SK-N-SH treated with all-trans-retinoic acid at 6 μM for 48 hours (cell line): ENCODE results near the gene LRRC53.

Experiments
- ATAC-seq: fragments of 200-7000 bp; cut with Tn5 transposase; 3 replicates; pipeline ENCODE4 v1.9.1; 2020; ENCODE audit warnings: mild to moderate bottlenecking, moderate library complexity
- ARNTL ChIP-seq: fragments of 450-650 bp; formaldehyde crosslinking; IDR thresholded peaks from 2 replicates; pipeline ENCODE4 v1.5.0; 2020; ENCODE audit warnings: low read depth, mild to moderate bottlenecking, moderate library complexity, borderline replicate concordance
- BACH2 ChIP-seq: fragments of 250-450 bp; sonication (Bioruptor Pico); IDR thresholded peaks from 2 replicates; pipeline ENCODE4 v1.9.0; 2021; ENCODE audit warnings: mild to moderate bottlenecking, borderline replicate concordance
- CSDC2 ChIP-seq: fragments of 250-450 bp; sonication (Bioruptor Pico); IDR thresholded peaks from 2 replicates; pipeline ENCODE4 v1.5.0; 2020; ENCODE audit warnings: mild to moderate bottlenecking, moderate library complexity
- ESRRG ChIP-seq: fragments of 250-450 bp; sonication (Bioruptor Pico); IDR thresholded peaks from 2 replicates; pipeline ENCODE4 v1.6.1; 2021; ENCODE audit warnings: mild to moderate bottlenecking
- GLIS3 ChIP-seq: fragments of 250-450 bp; sonication (Bioruptor Pico); IDR thresholded peaks from 2 replicates; pipeline ENCODE4 v1.5.0; 2020; ENCODE audit warnings: mild to moderate bottlenecking, moderate library complexity
- ISL1 ChIP-seq: fragments of 250-450 bp; sonication (Bioruptor Pico); IDR thresholded peaks from 2 replicates; pipeline ENCODE4 v2.1.2; 2022; ENCODE audit warnings: mild to moderate bottlenecking, moderate library complexity
- OSR1 ChIP-seq: fragments of 250-450 bp; sonication (Bioruptor Pico); IDR thresholded peaks from 2 replicates; pipeline ENCODE4 v1.8.0; 2022; ENCODE audit warnings: moderate library complexity, mild to moderate bottlenecking, inconsistent platforms
- POU6F1 ChIP-seq: fragments of 250-450 bp; sonication (Bioruptor Pico); IDR thresholded peaks from 2 replicates; pipeline ENCODE4 v1.8.0; 2021; ENCODE audit warnings: low read depth, mild to moderate bottlenecking, moderate library complexity, borderline replicate concordance
- PPARA ChIP-seq: fragments of 250-450 bp; sonication (Bioruptor Pico); IDR thresholded peaks from 2 replicates; pipeline ENCODE4 v1.5.0; 2020; ENCODE audit warnings: mild to moderate bottlenecking, borderline replicate concordance
- RARB ChIP-seq: fragments of 250-450 bp; sonication (Bioruptor Pico); IDR thresholded peaks from 2 replicates; pipeline ENCODE4 v1.8.0; 2021; ENCODE audit warnings: mild to moderate bottlenecking, moderate library complexity
- SNAI2 ChIP-seq: fragments of 250-450 bp; sonication (Bioruptor Pico); IDR thresholded peaks from 2 replicates; pipeline ENCODE4 v1.5.0; 2020; ENCODE audit warnings: mild to moderate bottlenecking, moderate library complexity
- TCF4 ChIP-seq: fragments of 250-450 bp; sonication (Bioruptor Pico); IDR thresholded peaks from 2 replicates; pipeline ENCODE4 v1.8.0; 2021; ENCODE audit warnings: mild to moderate bottlenecking, moderate library complexity, borderline replicate concordance
- TOX ChIP-seq: fragments of 250-450 bp; sonication (Bioruptor Pico); IDR thresholded peaks from 2 replicates; pipeline ENCODE4 v1.8.0; 2021; ENCODE audit warnings: mild to moderate bottlenecking, moderate library complexity, borderline replicate concordance
- ZFP3 ChIP-seq: fragments of 250-450 bp; sonication (Bioruptor Pico); IDR thresholded peaks from 2 replicates; pipeline ENCODE4 v1.5.0; 2020; ENCODE audit warnings: mild to moderate bottlenecking, moderate library complexity
- ZFP30 ChIP-seq: fragments of 450-650 bp; formaldehyde crosslinking; IDR thresholded peaks from 2 replicates; pipeline ENCODE4 v1.5.0; 2022; ENCODE audit warnings: mild to moderate bottlenecking, moderate library complexity
- ZNF565 ChIP-seq: fragments of 450-650 bp; formaldehyde crosslinking; conservative IDR thresholded peaks from 2 replicates; pipeline ENCODE4 v1.5.0; 2020; ENCODE audit warnings: low read depth, mild to moderate bottlenecking, moderate library complexity
- ZNF8 ChIP-seq: fragments of 450-650 bp; formaldehyde crosslinking; IDR thresholded peaks from 2 replicates; pipeline ENCODE4 v1.5.0; 2020; ENCODE audit warnings: mild to moderate bottlenecking, moderate library complexity
- TF ChIP-seq, protein P1 (sequence below): fragments of 250-450 bp; sonication (Bioruptor Pico); IDR thresholded peaks from 2 replicates; pipeline ENCODE4 v1.8.0; 2020; ENCODE audit warnings: mild to moderate bottlenecking, moderate library complexity, borderline replicate concordance
- TF ChIP-seq, protein P2 (sequence below): fragments of 250-450 bp; sonication (Bioruptor Pico); IDR thresholded peaks from 2 replicates; pipeline ENCODE4 v1.5.1; 2021; ENCODE audit warnings: mild to moderate bottlenecking, moderate library complexity

Gene LRRC53

DNA sequence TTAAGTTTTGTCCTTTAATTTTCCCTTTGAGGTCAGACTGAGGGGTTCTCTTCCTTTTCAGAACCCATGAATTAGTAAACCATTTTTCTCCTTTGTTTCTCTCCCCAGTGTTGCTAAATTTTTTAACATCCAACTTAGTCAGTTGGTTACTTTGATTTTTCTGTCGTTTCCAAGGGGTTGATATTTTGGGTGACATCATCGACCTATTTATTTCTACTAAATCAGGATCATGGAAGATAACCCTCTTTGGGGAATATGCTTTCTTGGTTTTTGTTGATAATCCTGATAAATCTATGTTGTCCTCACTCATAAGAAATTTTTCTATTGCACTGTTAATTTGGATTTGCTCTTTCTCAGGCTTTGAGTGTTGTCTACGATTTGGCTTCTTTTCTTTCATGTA, 40.9 kb downstream of the LRRC53 start:
- no peak for ATAC-seq
- TF ChIP-seq ZFP30 (CRISPR knock-in tag) (no peak), GLIS3 (CRISPR knock-in tag) (no peak), SNAI2 (CRISPR knock-in tag) (no peak), POU6F1 (CRISPR knock-in tag) (no peak), PPARA (CRISPR knock-in tag) (no peak), ZNF8 (CRISPR knock-in tag) (no peak), CSDC2 (no peak), RARB (CRISPR knock-in tag) (no peak), TOX (CRISPR knock-in tag) (no peak), ARNTL (no peak), BACH2 (no peak)
- TF ChIP-seq, protein P1, sequence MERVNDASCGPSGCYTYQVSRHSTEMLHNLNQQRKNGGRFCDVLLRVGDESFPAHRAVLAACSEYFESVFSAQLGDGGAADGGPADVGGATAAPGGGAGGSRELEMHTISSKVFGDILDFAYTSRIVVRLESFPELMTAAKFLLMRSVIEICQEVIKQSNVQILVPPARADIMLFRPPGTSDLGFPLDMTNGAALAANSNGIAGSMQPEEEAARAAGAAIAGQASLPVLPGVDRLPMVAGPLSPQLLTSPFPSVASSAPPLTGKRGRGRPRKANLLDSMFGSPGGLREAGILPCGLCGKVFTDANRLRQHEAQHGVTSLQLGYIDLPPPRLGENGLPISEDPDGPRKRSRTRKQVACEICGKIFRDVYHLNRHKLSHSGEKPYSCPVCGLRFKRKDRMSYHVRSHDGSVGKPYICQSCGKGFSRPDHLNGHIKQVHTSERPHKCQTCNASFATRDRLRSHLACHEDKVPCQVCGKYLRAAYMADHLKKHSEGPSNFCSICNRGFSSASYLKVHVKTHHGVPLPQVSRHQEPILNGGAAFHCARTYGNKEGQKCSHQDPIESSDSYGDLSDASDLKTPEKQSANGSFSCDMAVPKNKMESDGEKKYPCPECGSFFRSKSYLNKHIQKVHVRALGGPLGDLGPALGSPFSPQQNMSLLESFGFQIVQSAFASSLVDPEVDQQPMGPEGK (CRISPR knock-in tag), result no peak

- TF ChIP-seq POU6F1 (CRISPR knock-in tag) (no peak), ZFP3 (CRISPR knock-in tag) (no peak), SNAI2 (CRISPR knock-in tag) (no peak), ZFP30 (CRISPR knock-in tag) (no peak)
- ATAC-seq, result no peak
Measured at GRCh38 chr1:74470936-74471335, 41.5 kb downstream of the LRRC53 start.

DNA sequence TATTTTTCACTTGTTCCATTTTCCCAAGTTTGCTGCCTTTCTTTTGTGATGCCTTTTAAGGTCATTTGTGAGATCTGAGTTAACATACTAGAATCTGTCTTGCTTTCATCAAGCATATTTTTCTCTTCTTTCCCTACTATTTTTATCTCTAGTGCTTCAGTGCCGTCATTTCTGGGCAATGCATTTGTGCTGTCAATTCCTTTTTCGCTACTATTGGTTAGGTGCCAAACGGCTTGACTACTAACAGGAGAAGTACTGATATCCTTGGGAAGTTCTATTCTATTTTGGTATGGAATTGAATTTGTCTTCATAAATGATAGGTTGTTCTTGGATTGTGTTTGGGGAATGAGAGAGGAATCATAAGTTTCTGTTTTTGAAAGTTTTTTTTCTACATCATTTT, 42.2 kb downstream of the LRRC53 start:
- ATAC-seq, result no peak
- TF ChIP-seq PPARA (CRISPR knock-in tag), result no peak
- no peak for TF ChIP-seq OSR1 (CRISPR knock-in tag)
- no peak for TF ChIP-seq ZNF565 (CRISPR knock-in tag)
- TF ChIP-seq TOX (CRISPR knock-in tag), result no peak
- no peak for TF ChIP-seq ZFP30 (CRISPR knock-in tag)
- TF ChIP-seq, protein P1 (CRISPR knock-in tag), result no peak
- TF ChIP-seq ESRRG (CRISPR knock-in tag), result no peak
- no peak for TF ChIP-seq BACH2
- TF ChIP-seq POU6F1 (CRISPR knock-in tag), result no peak
- no peak for TF ChIP-seq RARB (CRISPR knock-in tag)

- TF ChIP-seq GLIS3 (CRISPR knock-in tag), result no peak
- TF ChIP-seq, protein P2, sequence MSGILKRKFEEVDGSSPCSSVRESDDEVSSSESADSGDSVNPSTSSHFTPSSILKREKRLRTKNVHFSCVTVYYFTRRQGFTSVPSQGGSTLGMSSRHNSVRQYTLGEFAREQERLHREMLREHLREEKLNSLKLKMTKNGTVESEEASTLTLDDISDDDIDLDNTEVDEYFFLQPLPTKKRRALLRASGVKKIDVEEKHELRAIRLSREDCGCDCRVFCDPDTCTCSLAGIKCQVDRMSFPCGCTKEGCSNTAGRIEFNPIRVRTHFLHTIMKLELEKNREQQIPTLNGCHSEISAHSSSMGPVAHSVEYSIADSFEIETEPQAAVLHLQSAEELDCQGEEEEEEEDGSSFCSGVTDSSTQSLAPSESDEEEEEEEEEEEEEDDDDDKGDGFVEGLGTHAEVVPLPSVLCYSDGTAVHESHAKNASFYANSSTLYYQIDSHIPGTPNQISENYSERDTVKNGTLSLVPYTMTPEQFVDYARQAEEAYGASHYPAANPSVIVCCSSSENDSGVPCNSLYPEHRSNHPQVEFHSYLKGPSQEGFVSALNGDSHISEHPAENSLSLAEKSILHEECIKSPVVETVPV, result no peak
- no peak for TF ChIP-seq ESRRG (CRISPR knock-in tag)
- no peak for TF ChIP-seq ARNTL
- TF ChIP-seq TCF4 (CRISPR knock-in tag), result no peak
- TF ChIP-seq ZFP30 (CRISPR knock-in tag), result no peak; the same call in 1 of the 2 replicates
- no peak for TF ChIP-seq CSDC2
- no peak for TF ChIP-seq ISL1 (CRISPR knock-in tag)
- ATAC-seq, result peak; percentile 75; the same call in 2 of the 3 replicates
Measured at GRCh38 chr1:74468982-74469603, 43.3 kb downstream of the LRRC53 start.
